HEK293 (cell line): ENCODE data around the gene TFRC.

Experiments
- CTCF ChIA-PET: fragments of 350-600 bp; formaldehyde crosslinking; extraction: SDS; loops from one replicate; lab custom pipeline; 2021; ENCODE audit warnings: antibody characterized with exemption; lab: Yijun Ruan, JAX
- POLR2A ChIA-PET: fragments of 300-600 bp; formaldehyde crosslinking; extraction: SDS; loops from one replicate; lab custom pipeline; 2020; ENCODE audit warnings: antibody characterized with exemption, inconsistent platforms; lab: Yijun Ruan, JAX
- H3K27ac ChIP-seq: fragments of 200-500 bp; sonication (Bioruptor generic); 2 replicates; pipeline ENCODE4 v1.5.1; 2014; ENCODE audit warnings: low read depth, low read length, control low read depth, inconsistent platforms; ENCODE audit errors: extremely low read depth
- H3K36me3 ChIP-seq, 2 experiments: fragments of 200-500 bp in 1 of 2; sonication (Bioruptor generic) in 1 of 2; 1 replicate in 1 of 2; 2 replicates in 1 of 2; pipeline ENCODE4 v1.5.1; 2014 to 2017; ENCODE audit warnings: inconsistent platforms in 2 of 2, low read length in 2 of 2; ENCODE audit not compliant: control insufficient read depth in 2 of 2, insufficient read depth in 1 of 2
- H3K4me1 ChIP-seq: fragments of 200-500 bp; sonication (Bioruptor generic); 2 replicates; pipeline ENCODE4 v1.5.1; 2014; ENCODE audit warnings: mild to moderate bottlenecking, low read length, inconsistent platforms; ENCODE audit not compliant: control insufficient read depth, insufficient read depth
- H3K4me3 ChIP-seq: 2 replicates; pipeline ENCODE4 v1.5.1; 2011; ENCODE audit warnings: low read depth, mild to moderate bottlenecking, control low read depth, low read length, moderate library complexity
- H3K9me3 ChIP-seq: fragments of 200-500 bp; sonication (Bioruptor generic); 2 replicates; pipeline ENCODE4 v1.5.1; 2014; ENCODE audit warnings: low read depth, low read length, inconsistent platforms; ENCODE audit not compliant: control insufficient read depth, insufficient read depth
- GLI2 ChIP-seq: fragments of 450-650 bp; formaldehyde crosslinking; IDR thresholded peaks from 2 replicates; pipeline ENCODE4; 2017; ENCODE audit warnings: missing biosample characterization, missing genetic modification characterization, low read depth, borderline replicate concordance
- KLF10 ChIP-seq: fragments of 450-650 bp; IDR thresholded peaks from 2 replicates; pipeline ENCODE4 v1.5.1; 2018; ENCODE audit warnings: missing biosample characterization, mild to moderate bottlenecking, missing genetic modification characterization
- OVOL3 ChIP-seq: fragments of 450-650 bp; formaldehyde crosslinking; IDR thresholded peaks from 2 replicates; pipeline ENCODE4 v1.5.1; 2016; ENCODE audit warnings: missing biosample characterization, missing genetic modification characterization
- PBX3 ChIP-seq: sonication (generic); formaldehyde crosslinking; IDR thresholded peaks from 2 replicates; pipeline ENCODE4 v1.8.1; 2022; ENCODE audit warnings: mild to moderate bottlenecking, moderate library complexity, missing genetic modification reagents
- REST ChIP-seq: fragments of 450-650 bp; formaldehyde crosslinking; IDR thresholded peaks from 2 replicates; pipeline ENCODE4 v1.5.1; 2016; ENCODE audit warnings: missing biosample characterization, missing genetic modification characterization
- TSHZ1 ChIP-seq: fragments of 450-650 bp; formaldehyde crosslinking; IDR thresholded peaks from 2 replicates; pipeline ENCODE4 v1.5.1; 2016; ENCODE audit warnings: missing biosample characterization, missing genetic modification characterization, borderline replicate concordance
- ZNF114 ChIP-seq: fragments of 450-650 bp; formaldehyde crosslinking; IDR thresholded peaks from 2 replicates; pipeline ENCODE4 v1.5.0; 2017; ENCODE audit warnings: missing biosample characterization, missing genetic modification characterization
- ZNF19 ChIP-seq: fragments of 450-650 bp; formaldehyde crosslinking; IDR thresholded peaks from 2 replicates; pipeline ENCODE4; 2016; ENCODE audit warnings: missing biosample characterization, missing genetic modification characterization, low read depth
- ZNF221 ChIP-seq: fragments of 450-650 bp; formaldehyde crosslinking; IDR thresholded peaks from 2 replicates; pipeline ENCODE4 v1.5.1; 2017; ENCODE audit warnings: missing biosample characterization, missing genetic modification characterization, borderline replicate concordance
- ZNF280C ChIP-seq: fragments of 450-650 bp; formaldehyde crosslinking; IDR thresholded peaks from 2 replicates; pipeline ENCODE4 v1.5.1; 2016; ENCODE audit warnings: missing biosample characterization, missing genetic modification characterization
- ZNF335 ChIP-seq: fragments of 450-650 bp; formaldehyde crosslinking; conservative IDR thresholded peaks from 2 replicates; pipeline ENCODE4 v1.5.1; 2016; ENCODE audit warnings: missing biosample characterization, missing genetic modification characterization
- ZNF350 ChIP-seq: fragments of 450-650 bp; formaldehyde crosslinking; IDR thresholded peaks from 2 replicates; pipeline ENCODE4 v1.5.0; 2017; ENCODE audit warnings: missing biosample characterization, mild to moderate bottlenecking, missing genetic modification characterization
- ZNF416 ChIP-seq: fragments of 450-650 bp; formaldehyde crosslinking; IDR thresholded peaks from 2 replicates; pipeline ENCODE4 v1.5.1; 2016; ENCODE audit warnings: missing biosample characterization, missing genetic modification characterization
- ZNF555 ChIP-seq: fragments of 450-650 bp; formaldehyde crosslinking; conservative IDR thresholded peaks from 2 replicates; pipeline ENCODE4 v1.5.1; 2017; ENCODE audit warnings: missing biosample characterization, mild to moderate bottlenecking, missing genetic modification characterization, inconsistent platforms
- ZNF580 ChIP-seq: fragments of 450-650 bp; formaldehyde crosslinking; IDR thresholded peaks from 2 replicates; pipeline ENCODE4 v1.5.1; 2016; ENCODE audit warnings: missing biosample characterization, missing genetic modification characterization
- ZNF837 ChIP-seq: fragments of 450-650 bp; formaldehyde crosslinking; IDR thresholded peaks from 2 replicates; pipeline ENCODE4 v1.5.1; 2016; ENCODE audit warnings: missing biosample characterization, missing genetic modification characterization
- TF ChIP-seq, protein P1 (sequence below): fragments of 450-650 bp; formaldehyde crosslinking; IDR thresholded peaks from 2 replicates; pipeline ENCODE4 v1.5.1; 2016; ENCODE audit warnings: missing biosample characterization, missing genetic modification characterization

TFRC gene

GRCh38 chr3:196048922-196049598 lies 32.8 kb downstream of the TFRC start:
- no peaks in the 10 kb centered on the region for H3K9me3 ChIP-seq
- H3K36me3 ChIP-seq = peaks cover 3 to 61% of the 10 kb centered on the region in 2 experiments
- CTCF ChIA-PET = interaction anchor here (0.6 to 1.5 kb wide), 3 partner anchors 24 to 1024 kb away, joined by 4 to 7 read pairs (median 5); no protein-coding TSS in a partner anchor
- no peak overlapping the region for H3K4me3 ChIP-seq
- no peak for TF ChIP-seq ZNF555
- TF ChIP-seq, protein P1, sequence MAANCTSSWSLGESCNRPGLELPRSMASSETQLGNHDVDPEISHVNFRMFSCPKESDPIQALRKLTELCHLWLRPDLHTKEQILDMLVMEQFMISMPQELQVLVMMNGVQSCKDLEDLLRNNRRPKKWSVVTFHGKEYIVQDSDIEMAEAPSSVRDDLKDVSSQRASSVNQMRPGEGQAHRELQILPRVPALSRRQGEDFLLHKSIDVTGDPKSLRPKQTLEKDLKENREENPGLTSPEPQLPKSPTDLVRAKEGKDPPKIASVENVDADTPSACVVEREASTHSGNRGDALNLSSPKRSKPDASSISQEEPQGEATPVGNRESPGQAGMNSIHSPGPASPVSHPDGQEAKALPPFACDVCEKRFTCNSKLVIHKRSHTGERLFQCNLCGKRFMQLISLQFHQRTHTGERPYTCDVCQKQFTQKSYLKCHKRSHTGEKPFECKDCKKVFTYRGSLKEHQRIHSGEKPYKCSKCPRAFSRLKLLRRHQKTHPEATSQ (tag by site-specific recombination) = no peak
- TF ChIP-seq REST (tag by site-specific recombination) = no peak
- no peak for TF ChIP-seq PBX3
- no peak for TF ChIP-seq GLI2
- TF ChIP-seq ZNF19 (tag by site-specific recombination) = no peak
- no peak for TF ChIP-seq ZNF837 (tag by site-specific recombination)
- no peak for TF ChIP-seq ZNF416 (tag by site-specific recombination)
- TF ChIP-seq ZNF335 = no peak
- TF ChIP-seq TSHZ1 = no peak
- no peak for TF ChIP-seq ZNF280C
- no peak for TF ChIP-seq KLF10
- TF ChIP-seq ZNF580 (tag by site-specific recombination) = no peak
- no peak for TF ChIP-seq ZNF350 (tag by site-specific recombination)
- no peak for TF ChIP-seq OVOL3
- TF ChIP-seq ZNF221 (tag by site-specific recombination) = no peak
- no peak for TF ChIP-seq ZNF114 (tag by site-specific recombination)
- TF ChIP-seq, all 188 proteins: peak for 0
- Histone ChIP-seq H3K27ac (no peak overlapping the region), H3K4me1 (no peaks in the 10 kb centered on the region)
- POLR2A ChIA-PET = no interaction called here
